ENCODE data around the gene SCMH1.

The SCMH1 gene

GRCh38 chr1:41015897-41016470, 226.1 kb downstream of the SCMH1 start:
- Histone ChIP-seq H3K27me3 (ENCODE audit: insufficient read depth, low read length) (no peaks in the 10 kb centered on the region), H4K20me1 (ENCODE audit: insufficient read depth, low read length) (no peaks in the 10 kb centered on the region), H3K9me2 (ENCODE audit: low read depth, low read length) (no peaks in the 10 kb centered on the region), H3K4me2 (ENCODE audit: low read length) (no peak overlapping the region), H2AFZ (ENCODE audit: low read length) (no peak overlapping the region), H3K4me3 (ENCODE audit: low read depth, low read length, poor library complexity, severe bottlenecking) (no peak overlapping the region), H3K79me2 (ENCODE audit: insufficient read depth, low read length) (no peaks in the 10 kb centered on the region), H3K9me3 (ENCODE audit: low read length) (no peaks in the 10 kb centered on the region), H3K9ac (ENCODE audit: low read length) (no peak overlapping the region), H3K36me3 (ENCODE audit: insufficient read depth, low read length) (peaks cover 82% of the 10 kb centered on the region), H3K4me1 (ENCODE audit: insufficient read depth, low read length, severe bottlenecking) (no peaks in the 10 kb centered on the region), H3K27ac (ENCODE audit: low read depth, low read length, poor library complexity, severe bottlenecking) (no peak overlapping the region), H3F3A (ENCODE audit: insufficient read depth, low read length) (no peaks in the 10 kb centered on the region)
- TF ChIP-seq EZH2 (IDR thresholded peaks at IDR 0.05; ENCODE audit: borderline replicate concordance, low read length) (no peak), CTCF (IDR thresholded peaks at IDR 0.05; ENCODE audit: low read length) (no peak)

GRCh38 chr1:41015281-41015896, 226.7 kb downstream of the SCMH1 start:
- Histone ChIP-seq H3K4me1 (ENCODE audit: insufficient read depth, low read length, severe bottlenecking) (no peaks in the 10 kb centered on the region), H3K4me3 (ENCODE audit: low read depth, low read length, poor library complexity, severe bottlenecking) (no peak overlapping the region), H3K79me2 (ENCODE audit: insufficient read depth, low read length) (no peaks in the 10 kb centered on the region), H3K36me3 (ENCODE audit: insufficient read depth, low read length) (peaks cover 88% of the 10 kb centered on the region), H3K27ac (ENCODE audit: low read depth, low read length, poor library complexity, severe bottlenecking) (no peak overlapping the region), H3K27me3 (ENCODE audit: insufficient read depth, low read length) (no peaks in the 10 kb centered on the region), H3F3A (ENCODE audit: insufficient read depth, low read length) (no peaks in the 10 kb centered on the region), H3K4me2 (ENCODE audit: low read length) (no peak overlapping the region), H3K9me2 (ENCODE audit: low read depth, low read length) (no peaks in the 10 kb centered on the region), H3K9ac (ENCODE audit: low read length) (no peak overlapping the region), H4K20me1 (ENCODE audit: insufficient read depth, low read length) (no peaks in the 10 kb centered on the region), H2AFZ (ENCODE audit: low read length) (no peak overlapping the region), H3K9me3 (ENCODE audit: low read length) (no peaks in the 10 kb centered on the region)
- TF ChIP-seq EZH2 (IDR thresholded peaks at IDR 0.05; ENCODE audit: borderline replicate concordance, low read length) (no peak), CTCF (IDR thresholded peaks at IDR 0.05; ENCODE audit: low read length) (no peak)

GRCh38 chr1:41014871-41015270, 227.2 kb downstream of the SCMH1 start:
- Histone ChIP-seq H3F3A (ENCODE audit: insufficient read depth, low read length) (no peaks in the 10 kb centered on the region), H3K4me1 (ENCODE audit: insufficient read depth, low read length, severe bottlenecking) (no peaks in the 10 kb centered on the region), H3K27ac (ENCODE audit: low read depth, low read length, poor library complexity, severe bottlenecking) (no peak overlapping the region), H3K9me3 (ENCODE audit: low read length) (no peaks in the 10 kb centered on the region), H3K36me3 (ENCODE audit: insufficient read depth, low read length) (peaks cover 92% of the 10 kb centered on the region), H3K4me3 (ENCODE audit: low read depth, low read length, poor library complexity, severe bottlenecking) (no peak overlapping the region), H3K9ac (ENCODE audit: low read length) (no peak overlapping the region), H2AFZ (ENCODE audit: low read length) (no peak overlapping the region), H3K4me2 (ENCODE audit: low read length) (no peak overlapping the region), H3K9me2 (ENCODE audit: low read depth, low read length) (no peaks in the 10 kb centered on the region), H3K27me3 (ENCODE audit: insufficient read depth, low read length) (no peaks in the 10 kb centered on the region), H3K79me2 (ENCODE audit: insufficient read depth, low read length) (no peaks in the 10 kb centered on the region), H4K20me1 (ENCODE audit: insufficient read depth, low read length) (no peaks in the 10 kb centered on the region)
- TF ChIP-seq EZH2 (IDR thresholded peaks at IDR 0.05; ENCODE audit: borderline replicate concordance, low read length), result no peak
- TF ChIP-seq CTCF (IDR thresholded peaks at IDR 0.05; ENCODE audit: low read length), result no peak
